Neural progenitor cell (in vitro differentiated cells): ENCODE results near the gene DLG4. TPM values are rescaled to one million over a fixed set of nuclear protein-coding genes. Genes with fewer than 3 reads are reported as not detected.
"Not testable (repeated sequence)": the region's sequence is repeated elsewhere in the genome, so short reads cannot be mapped to it uniquely, and the experiment has no call there.

ENCODE experiments used
- DNase-seq: peaks from one replicate; pipeline ENCODE4 v3.0.0-alpha.2; 2016; ENCODE audit warnings: low spot score
- H2AFZ ChIP-seq: fragments of 200-600 bp; sonication (generic); replicated peaks from 2 replicates; pipeline ENCODE4 v1.6.1; 2016; ENCODE audit warnings: antibody characterized with exemption
- H3F3A ChIP-seq: fragments of 200-600 bp; sonication (generic); 2 replicates; pipeline ENCODE4 v1.6.1; 2016; ENCODE audit warnings: antibody characterized with exemption, low read depth
- H3K27ac ChIP-seq: fragments of 200-600 bp; sonication (generic); 2 replicates; pipeline ENCODE4 v1.5.1; 2016; ENCODE audit warnings: mild to moderate bottlenecking
- H3K27me3 ChIP-seq: fragments of 200-600 bp; sonication (generic); 2 replicates; pipeline ENCODE4 v1.6.1; 2016; ENCODE audit warnings: mild to moderate bottlenecking, moderate library complexity
- H3K36me3 ChIP-seq: fragments of 200-600 bp; sonication (generic); 2 replicates; pipeline ENCODE4 v1.5.1; 2016
- H3K4me1 ChIP-seq: fragments of 200-600 bp; sonication (generic); 2 replicates; pipeline ENCODE4 v1.6.1; 2016; ENCODE audit warnings: mixed run types
- H3K4me2 ChIP-seq: fragments of 200-600 bp; sonication (generic); 2 replicates; pipeline ENCODE4 v1.6.1; 2016
- H3K4me3 ChIP-seq: fragments of 200-600 bp; sonication (generic); 2 replicates; pipeline ENCODE4 v1.5.1; 2016
- H3K79me2 ChIP-seq: fragments of 200-600 bp; sonication (generic); 2 replicates; pipeline ENCODE4 v1.6.1; 2016; ENCODE audit warnings: low read depth
- H3K9ac ChIP-seq: fragments of 200-600 bp; sonication (generic); 2 replicates; pipeline ENCODE4 v1.6.1; 2016
- H3K9me3 ChIP-seq: fragments of 200-600 bp; sonication (generic); 2 replicates; pipeline ENCODE4 v1.5.1; 2016; ENCODE audit warnings: low read depth
- H4K20me1 ChIP-seq: fragments of 200-600 bp; sonication (generic); 2 replicates; pipeline ENCODE4 v1.6.1; 2016; ENCODE audit warnings: low read depth
- H3K27ac Mint-ChIP-seq: 3 replicates; pipeline ENCODE4 v1.8.0; 2021; ENCODE audit warnings: mixed read lengths
- H3K27me3 Mint-ChIP-seq: 2 replicates; pipeline ENCODE4 v1.8.0; 2022; ENCODE audit warnings: low read depth, mild to moderate bottlenecking, inconsistent platforms, moderate library complexity, mixed read lengths; ENCODE audit not compliant: insufficient read depth
- H3K36me3 Mint-ChIP-seq: 3 replicates; pipeline ENCODE4 v1.8.0; 2021; ENCODE audit warnings: mixed read lengths
- H3K4me1 Mint-ChIP-seq: 3 replicates; pipeline ENCODE4 v1.8.0; 2021; ENCODE audit warnings: mixed read lengths
- H3K4me3 Mint-ChIP-seq: 3 replicates; pipeline ENCODE4 v1.8.0; 2021; ENCODE audit warnings: mild to moderate bottlenecking, moderate library complexity, mixed read lengths
- H3K9me3 Mint-ChIP-seq: 3 replicates; pipeline ENCODE4 v1.8.0; 2020; ENCODE audit warnings: mixed read lengths
- EZH2 ChIP-seq: fragments of 200-600 bp; sonication (generic); IDR thresholded peaks from 2 replicates; pipeline ENCODE4 v1.6.1; 2017; ENCODE audit warnings: antibody characterized with exemption, mild to moderate bottlenecking, moderate library complexity
- EZH2phosphoT487 ChIP-seq: fragments of 200-600 bp; sonication (generic); IDR thresholded peaks from 2 replicates; pipeline ENCODE4 v1.6.1; 2017; ENCODE audit warnings: antibody characterized with exemption
- total RNA-seq: library from RNA; depleted of rRNA; stranded (reverse); fragments of >200 nt; gene quantifications from 2 replicates; pipeline ENCODE4 v1.2.3, GENCODE V29; 2015; ENCODE audit warnings: low replicate concordance
- TF ChIP-seq, protein P1 (sequence below): fragments of 200-600 bp; sonication (generic); IDR thresholded peaks from 2 replicates; pipeline ENCODE4 v1.5.1; 2017; ENCODE audit warnings: antibody characterized with exemption, mild to moderate bottlenecking

The DLG4 gene
- total RNA-seq, 1 donor from 2014 or later = 23.5 TPM

DNA sequence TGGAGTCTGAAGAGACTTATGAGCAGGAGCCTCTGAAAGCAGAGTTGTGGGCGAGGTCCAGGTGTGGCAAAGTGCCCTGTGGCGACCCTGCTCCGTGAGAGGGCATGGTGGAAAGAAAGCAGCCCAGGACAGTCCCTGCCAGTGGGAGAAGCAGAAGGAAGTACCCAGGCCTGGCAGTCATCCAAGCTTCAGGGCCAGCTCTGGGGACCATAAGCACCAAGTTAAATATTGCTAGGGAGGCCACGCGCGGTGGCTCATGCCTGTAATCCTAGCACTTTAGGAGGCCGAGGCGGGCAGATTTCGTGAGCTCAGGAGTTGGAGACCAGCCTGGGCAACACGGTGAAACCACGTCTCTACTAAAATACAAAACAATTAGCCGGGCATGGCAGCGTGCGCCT lies 35.5 kb downstream of the DLG4 start:
- H3K4me3 Mint-ChIP-seq = peak overlapping the region; percentile 5
- peaks cover 17% of the 10 kb centered on the region for H3K4me1 Mint-ChIP-seq
- no peak overlapping the region for H3K9ac ChIP-seq
- no peak for DNase-seq
- H2AFZ ChIP-seq = no peak overlapping the region
- H3K4me3 ChIP-seq = no peak overlapping the region
- no peaks in the 10 kb centered on the region for H3K36me3 ChIP-seq
- H3K4me2 ChIP-seq = no peak overlapping the region
- H3K79me2 ChIP-seq = no peaks in the 10 kb centered on the region
- H3K27ac Mint-ChIP-seq = peak overlapping the region; percentile 89
- peaks cover 8% of the 10 kb centered on the region for H3K36me3 Mint-ChIP-seq
- peaks cover 11% of the 10 kb centered on the region for H3F3A ChIP-seq
- H3K9me3 ChIP-seq = no peaks in the 10 kb centered on the region
- H3K9me3 Mint-ChIP-seq = no peaks in the 10 kb centered on the region
- H3K27me3 ChIP-seq = no peaks in the 10 kb centered on the region
- no peaks in the 10 kb centered on the region for H3K4me1 ChIP-seq
- H4K20me1 ChIP-seq = no peaks in the 10 kb centered on the region
- peaks cover 11% of the 10 kb centered on the region for H3K27me3 Mint-ChIP-seq
- TF ChIP-seq EZH2 (no peak), EZH2phosphoT487 (no peak)
- TF ChIP-seq, protein P1, sequence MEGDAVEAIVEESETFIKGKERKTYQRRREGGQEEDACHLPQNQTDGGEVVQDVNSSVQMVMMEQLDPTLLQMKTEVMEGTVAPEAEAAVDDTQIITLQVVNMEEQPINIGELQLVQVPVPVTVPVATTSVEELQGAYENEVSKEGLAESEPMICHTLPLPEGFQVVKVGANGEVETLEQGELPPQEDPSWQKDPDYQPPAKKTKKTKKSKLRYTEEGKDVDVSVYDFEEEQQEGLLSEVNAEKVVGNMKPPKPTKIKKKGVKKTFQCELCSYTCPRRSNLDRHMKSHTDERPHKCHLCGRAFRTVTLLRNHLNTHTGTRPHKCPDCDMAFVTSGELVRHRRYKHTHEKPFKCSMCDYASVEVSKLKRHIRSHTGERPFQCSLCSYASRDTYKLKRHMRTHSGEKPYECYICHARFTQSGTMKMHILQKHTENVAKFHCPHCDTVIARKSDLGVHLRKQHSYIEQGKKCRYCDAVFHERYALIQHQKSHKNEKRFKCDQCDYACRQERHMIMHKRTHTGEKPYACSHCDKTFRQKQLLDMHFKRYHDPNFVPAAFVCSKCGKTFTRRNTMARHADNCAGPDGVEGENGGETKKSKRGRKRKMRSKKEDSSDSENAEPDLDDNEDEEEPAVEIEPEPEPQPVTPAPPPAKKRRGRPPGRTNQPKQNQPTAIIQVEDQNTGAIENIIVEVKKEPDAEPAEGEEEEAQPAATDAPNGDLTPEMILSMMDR = no peak
- H3K27ac ChIP-seq = no peak overlapping the region

DNA sequence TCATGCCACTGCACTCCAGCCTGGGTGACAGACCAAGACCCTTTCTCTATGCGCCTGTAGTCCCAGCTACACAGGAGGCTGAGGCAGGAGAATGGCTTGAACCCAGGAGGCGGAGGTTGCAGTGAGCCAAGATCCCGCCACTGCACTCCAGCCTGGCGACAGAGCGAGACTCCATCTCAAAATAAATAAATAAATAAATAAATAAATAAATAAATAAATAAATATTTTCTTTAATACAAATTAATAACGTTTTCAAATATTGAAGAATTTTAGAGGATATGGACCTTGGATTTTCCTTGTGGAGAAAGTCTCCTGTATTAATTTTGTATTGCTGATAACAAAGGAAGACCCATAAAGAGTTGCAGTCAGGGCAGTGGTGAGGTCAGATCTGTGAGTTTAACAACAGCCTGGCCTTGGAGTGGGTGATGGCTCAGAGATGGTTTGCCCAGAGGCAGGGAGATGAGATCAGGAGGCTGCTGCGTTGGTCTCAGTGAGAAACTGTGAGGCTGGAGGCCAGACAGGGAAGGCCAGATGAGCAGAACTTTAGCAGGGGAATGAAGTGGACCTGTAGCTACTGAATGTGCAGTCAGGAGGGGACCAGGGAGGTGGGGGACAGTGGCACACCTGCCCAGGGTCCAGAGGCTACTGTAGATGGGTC lies 36.1 kb downstream of the DLG4 start:
- Mint-ChIP-seq H3K36me3 (peaks cover 6% of the 10 kb centered on the region), H3K9me3 (no peaks in the 10 kb centered on the region), H3K27ac (peak overlapping the region; percentile 89), H3K4me3 (peak overlapping the region; percentile 5), H3K27me3 (peaks cover 11% of the 10 kb centered on the region), H3K4me1 (peaks cover 18% of the 10 kb centered on the region)
- no peak overlapping the region for H3K9ac ChIP-seq
- no peak overlapping the region for H3K27ac ChIP-seq
- no peak overlapping the region for H2AFZ ChIP-seq
- H3K9me3 ChIP-seq = no peaks in the 10 kb centered on the region
- TF ChIP-seq EZH2phosphoT487 (no peak), EZH2 (no peak)
- TF ChIP-seq, protein P1 = no peak
- no peak for DNase-seq
- no peak overlapping the region for H3K4me2 ChIP-seq
- no peaks in the 10 kb centered on the region for H3K4me1 ChIP-seq
- peaks cover 5% of the 10 kb centered on the region for H3K27me3 ChIP-seq
- H4K20me1 ChIP-seq = no peaks in the 10 kb centered on the region
- no peak overlapping the region for H3K4me3 ChIP-seq
- peaks cover 11% of the 10 kb centered on the region for H3F3A ChIP-seq
- no peaks in the 10 kb centered on the region for H3K79me2 ChIP-seq
- H3K36me3 ChIP-seq = no peaks in the 10 kb centered on the region

DNA sequence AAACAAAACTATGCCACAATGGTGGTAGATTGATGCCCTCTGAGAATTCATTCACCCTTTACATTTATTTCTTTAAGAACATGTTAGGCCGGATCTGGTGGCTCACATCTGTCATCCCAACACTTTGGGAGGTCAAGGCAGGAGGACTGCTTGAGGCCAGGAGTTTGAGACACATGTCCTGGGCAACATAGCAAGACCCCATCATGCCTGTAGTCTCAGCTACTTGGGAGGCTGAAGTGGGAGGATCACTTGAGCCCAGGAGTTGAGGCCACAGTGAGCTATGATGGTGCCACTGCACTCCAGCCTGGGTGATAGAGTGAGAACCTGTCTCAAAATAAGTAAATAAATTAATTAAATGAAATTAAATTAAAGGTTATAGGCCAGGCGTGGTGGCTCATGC lies 37.5 kb downstream of the DLG4 start:
- peaks cover 13% of the 10 kb centered on the region for H3K27me3 Mint-ChIP-seq
- H3K79me2 ChIP-seq, H3K27ac Mint-ChIP-seq, H2AFZ ChIP-seq, H3K4me3 Mint-ChIP-seq, H3K4me2 ChIP-seq, H3K9me3 Mint-ChIP-seq, DNase-seq, H3K4me1 ChIP-seq, H3K36me3 Mint-ChIP-seq, H3K9ac ChIP-seq, H4K20me1 ChIP-seq, H3K36me3 ChIP-seq, H3K4me3 ChIP-seq, H3K9me3 ChIP-seq, H3K27ac ChIP-seq: not testable (repeated sequence)
- Histone ChIP-seq H3F3A (peaks cover 11% of the 10 kb centered on the region), H3K27me3 (peaks cover 17% of the 10 kb centered on the region)
- H3K4me1 Mint-ChIP-seq = peaks cover 25% of the 10 kb centered on the region
